HL-60 (cell line): Measurements from ENCODE around the gene AKR1C3.

Experiments
- DNase-seq, 2 experiments: peaks; one replicate each; pipeline ENCODE4 v3.0.0-alpha.2; 2010 to 2020; ENCODE audit warnings: low read depth in 1 of 2, low spot score in 1 of 2
- H3K27ac ChIP-seq: fragments of 250-450 bp; sonication (Bioruptor Pico); replicated peaks from 2 replicates; pipeline ENCODE4 v1.5.1; 2020; ENCODE audit warnings: mild to moderate bottlenecking, moderate library complexity
- H3K27me3 ChIP-seq: fragments of 250-450 bp; sonication (Bioruptor Pico); 2 replicates; pipeline ENCODE4 v1.5.1; 2021; ENCODE audit warnings: mild to moderate bottlenecking, moderate library complexity; ENCODE audit not compliant: insufficient read depth, poor library complexity, severe bottlenecking
- H3K4me3 ChIP-seq: replicated peaks from 2 replicates; pipeline ENCODE4 v1.5.1; 2011; ENCODE audit warnings: mild to moderate bottlenecking, control low read depth, low read length; ENCODE audit not compliant: insufficient read depth
- GABPA ChIP-seq: IDR thresholded peaks from 2 replicates; pipeline ENCODE4 v1.6.1; 2012; ENCODE audit warnings: low read depth
- POLR2AphosphoS5 ChIP-seq: IDR thresholded peaks from 2 replicates; pipeline ENCODE4 v1.6.1; 2012; ENCODE audit warnings: low read depth
- REST ChIP-seq: IDR thresholded peaks from 2 replicates; pipeline ENCODE4 v1.6.1; 2012; ENCODE audit warnings: low read depth; ENCODE audit not compliant: insufficient replicate concordance
- SPI1 ChIP-seq: IDR thresholded peaks from 2 replicates; pipeline ENCODE4 v1.6.1; 2012; ENCODE audit warnings: low read depth, mild to moderate bottlenecking, borderline replicate concordance
- TF ChIP-seq, protein P1 (sequence below): IDR thresholded peaks from one replicate; pipeline ENCODE4 v1.5.1; 2011; ENCODE audit warnings: low read length, control low read depth, inconsistent platforms; ENCODE audit not compliant: insufficient read depth

The AKR1C3 gene

DNA sequence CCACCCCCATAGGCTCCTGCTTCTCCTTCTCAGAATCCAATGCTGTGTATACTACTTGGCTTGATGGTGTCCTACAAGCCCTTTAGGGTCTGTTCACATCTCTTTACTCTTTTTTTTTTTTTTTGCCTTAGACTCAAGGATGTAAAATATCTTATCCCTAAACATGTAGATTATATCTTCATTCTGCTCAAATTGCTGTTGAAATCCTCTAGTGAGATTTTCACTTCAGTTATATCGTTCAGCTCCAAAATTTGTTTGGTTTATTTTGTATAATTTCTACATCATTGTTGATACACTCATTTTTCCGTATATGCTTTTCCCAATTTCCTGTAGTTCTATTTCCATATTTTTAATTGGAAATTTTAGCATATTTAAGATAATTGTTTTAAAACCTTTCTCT, 1.8 kb upstream of the AKR1C3 start:
- no peak overlapping the region for H3K4me3 ChIP-seq
- H3K27me3 ChIP-seq = no peaks in the 10 kb centered on the region
- DNase-seq = no peak
- H3K27ac ChIP-seq = no peak overlapping the region
- TF ChIP-seq GABPA (no peak), SPI1 (no peak), REST (no peak), POLR2AphosphoS5 (no peak)
- TF ChIP-seq, protein P1, sequence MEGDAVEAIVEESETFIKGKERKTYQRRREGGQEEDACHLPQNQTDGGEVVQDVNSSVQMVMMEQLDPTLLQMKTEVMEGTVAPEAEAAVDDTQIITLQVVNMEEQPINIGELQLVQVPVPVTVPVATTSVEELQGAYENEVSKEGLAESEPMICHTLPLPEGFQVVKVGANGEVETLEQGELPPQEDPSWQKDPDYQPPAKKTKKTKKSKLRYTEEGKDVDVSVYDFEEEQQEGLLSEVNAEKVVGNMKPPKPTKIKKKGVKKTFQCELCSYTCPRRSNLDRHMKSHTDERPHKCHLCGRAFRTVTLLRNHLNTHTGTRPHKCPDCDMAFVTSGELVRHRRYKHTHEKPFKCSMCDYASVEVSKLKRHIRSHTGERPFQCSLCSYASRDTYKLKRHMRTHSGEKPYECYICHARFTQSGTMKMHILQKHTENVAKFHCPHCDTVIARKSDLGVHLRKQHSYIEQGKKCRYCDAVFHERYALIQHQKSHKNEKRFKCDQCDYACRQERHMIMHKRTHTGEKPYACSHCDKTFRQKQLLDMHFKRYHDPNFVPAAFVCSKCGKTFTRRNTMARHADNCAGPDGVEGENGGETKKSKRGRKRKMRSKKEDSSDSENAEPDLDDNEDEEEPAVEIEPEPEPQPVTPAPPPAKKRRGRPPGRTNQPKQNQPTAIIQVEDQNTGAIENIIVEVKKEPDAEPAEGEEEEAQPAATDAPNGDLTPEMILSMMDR = no peak

DNA sequence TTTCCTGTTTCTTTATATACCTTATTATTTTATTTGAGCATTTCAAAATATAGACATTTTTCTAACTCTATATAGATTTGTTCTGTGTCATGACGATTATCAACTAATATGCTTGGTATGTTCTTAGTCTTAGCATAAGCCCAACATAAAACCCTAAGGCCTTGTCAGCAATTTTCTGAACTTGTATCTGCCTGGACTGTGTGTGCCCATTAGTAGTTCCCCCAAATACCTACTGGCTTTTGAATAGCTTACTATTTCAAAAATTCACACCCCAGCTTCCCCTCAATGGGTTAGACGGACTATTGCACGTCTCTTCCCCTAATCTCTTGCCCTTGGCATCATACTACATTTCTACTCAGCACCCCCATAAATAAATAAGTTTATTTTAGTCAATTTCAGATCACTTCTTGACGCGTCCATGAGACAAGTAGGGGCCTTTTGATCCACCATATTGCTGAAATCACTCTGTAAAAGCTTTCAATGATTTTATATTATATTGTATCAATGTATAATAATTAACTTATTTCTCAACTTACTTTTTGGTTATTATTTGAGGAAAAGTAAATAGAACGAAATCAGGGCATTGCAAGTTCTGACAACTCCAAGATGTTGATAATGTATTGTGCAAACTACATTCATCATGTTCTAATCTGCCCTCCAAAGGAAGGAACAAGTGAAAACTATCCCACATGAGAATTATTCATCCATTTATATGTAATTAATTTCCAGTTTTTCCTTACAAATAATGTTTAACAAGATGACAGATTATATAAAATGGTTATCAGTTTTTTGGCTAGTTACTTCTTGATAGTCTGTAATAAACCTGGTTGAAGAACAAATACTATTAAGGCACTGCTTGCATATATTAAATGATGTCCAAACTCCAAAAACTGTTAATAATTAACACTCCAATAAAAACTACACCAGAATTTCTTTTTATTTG, 1.1 kb upstream of the AKR1C3 start:
- no peak for DNase-seq
- H3K4me3 ChIP-seq = no peak overlapping the region
- no peaks in the 10 kb centered on the region for H3K27me3 ChIP-seq
- no peak overlapping the region for H3K27ac ChIP-seq
- TF ChIP-seq REST (no peak), GABPA (no peak), POLR2AphosphoS5 (no peak), SPI1 (no peak)
- TF ChIP-seq, protein P1 = no peak

- no peak overlapping the region for H3K27ac ChIP-seq
Measured at GRCh38 chr10:5095687-5096086, 1.5 kb downstream of the AKR1C3 start.

More at GRCh38 chr10:5095687-5096086, 1.5 kb downstream of the AKR1C3 start:
- DNase-seq = no peak
- H3K27me3 ChIP-seq = no peaks in the 10 kb centered on the region
- no peak overlapping the region for H3K4me3 ChIP-seq
- TF ChIP-seq SPI1 (no peak), POLR2AphosphoS5 (no peak), GABPA (no peak), REST (no peak)
- TF ChIP-seq, protein P1 = no peak
